NCI-H146 treated with DMSO at 0.1 percent for 48 hours (cell line): Measurements from ENCODE around the gene CALML5.

Experiments
- DNase-seq: peaks from one replicate; lab custom pipeline; 2025; ENCODE audit not compliant: unreplicated experiment; lab: John Stamatoyannopoulos, UW

The CALML5 gene

GRCh38 chr10:5499493-5500140 is at the start of gene CALML5:
Gene CALML5, minus strand, starts transcription at chr10:5499570. Its CDS starts 132 bp downstream, at chr10:5499438.
- no peak for DNase-seq

GRCh38 chr10:5547931-5548660 is 48.7 kb upstream of the CALML5 start:
- no peak for DNase-seq

- no peak for DNase-seq
Observed at GRCh38 chr10:5547681-5547930, 48.2 kb upstream of the CALML5 start.

- DNase-seq = no peak
Observed at GRCh38 chr10:5546891-5547680, 47.7 kb upstream of the CALML5 start.

- no peak for DNase-seq
Observed at GRCh38 chr10:5545778-5546710, 46.7 kb upstream of the CALML5 start.

GRCh38 chr10:5545426-5545777 is 46.0 kb upstream of the CALML5 start:
- DNase-seq = no peak

- DNase-seq = no peak
Observed at GRCh38 chr10:5545011-5545410, 45.6 kb upstream of the CALML5 start.

GRCh38 chr10:5544216-5544805 is 44.9 kb upstream of the CALML5 start:
- no peak for DNase-seq

- DNase-seq = no peak
Observed at GRCh38 chr10:5543623-5544022, 44.3 kb upstream of the CALML5 start.

- DNase-seq = no peak
Observed at GRCh38 chr10:5542100-5542499, 42.7 kb upstream of the CALML5 start.

GRCh38 chr10:5540891-5541290 is 41.5 kb upstream of the CALML5 start:
- DNase-seq = no peak

- no peak for DNase-seq
Observed at GRCh38 chr10:5540080-5540479, 40.7 kb upstream of the CALML5 start.

GRCh38 chr10:5538892-5539651 is 39.7 kb upstream of the CALML5 start:
- DNase-seq = no peak

GRCh38 chr10:5538446-5538845 is 39.1 kb upstream of the CALML5 start:
- no peak for DNase-seq

- DNase-seq = no peak
Observed at GRCh38 chr10:5537684-5538083, 38.3 kb upstream of the CALML5 start.

- no peak for DNase-seq
Observed at GRCh38 chr10:5536486-5537081, 37.2 kb upstream of the CALML5 start.

GRCh38 chr10:5534880-5535856 is 35.8 kb upstream of the CALML5 start:
- no peak for DNase-seq

GRCh38 chr10:5534051-5534821 is 34.9 kb upstream of the CALML5 start:
- no peak for DNase-seq
